Gastrocnemius medialis (tissue), 4 donors: ENCODE results near the gene THADA.

Experiments used
- POLR2A ChIP-seq, 2 donors: fragments of 450-650 bp; IDR thresholded peaks; one replicate each; pipeline ENCODE4 v1.6.1; 2017; ENCODE audit warnings: antibody characterized with exemption in 2 of 2, mild to moderate bottlenecking in 2 of 2, moderate library complexity in 2 of 2
- TF ChIP-seq, protein P1 (sequence below), 5 experiments: fragments of 450-650 bp in 3 of 5; fragments of 200-600 bp in 2 of 5; sonication (generic) in 2 of 5; IDR thresholded peaks in 4 of 5; conservative IDR thresholded peaks in 1 of 5; 1 replicate in 4 of 5; 2 replicates in 1 of 5; pipeline ENCODE4 v1.5.1; 2016 to 2019; ENCODE audit warnings: antibody characterized with exemption in 5 of 5, mild to moderate bottlenecking in 3 of 5, moderate library complexity in 3 of 5

DNA sequence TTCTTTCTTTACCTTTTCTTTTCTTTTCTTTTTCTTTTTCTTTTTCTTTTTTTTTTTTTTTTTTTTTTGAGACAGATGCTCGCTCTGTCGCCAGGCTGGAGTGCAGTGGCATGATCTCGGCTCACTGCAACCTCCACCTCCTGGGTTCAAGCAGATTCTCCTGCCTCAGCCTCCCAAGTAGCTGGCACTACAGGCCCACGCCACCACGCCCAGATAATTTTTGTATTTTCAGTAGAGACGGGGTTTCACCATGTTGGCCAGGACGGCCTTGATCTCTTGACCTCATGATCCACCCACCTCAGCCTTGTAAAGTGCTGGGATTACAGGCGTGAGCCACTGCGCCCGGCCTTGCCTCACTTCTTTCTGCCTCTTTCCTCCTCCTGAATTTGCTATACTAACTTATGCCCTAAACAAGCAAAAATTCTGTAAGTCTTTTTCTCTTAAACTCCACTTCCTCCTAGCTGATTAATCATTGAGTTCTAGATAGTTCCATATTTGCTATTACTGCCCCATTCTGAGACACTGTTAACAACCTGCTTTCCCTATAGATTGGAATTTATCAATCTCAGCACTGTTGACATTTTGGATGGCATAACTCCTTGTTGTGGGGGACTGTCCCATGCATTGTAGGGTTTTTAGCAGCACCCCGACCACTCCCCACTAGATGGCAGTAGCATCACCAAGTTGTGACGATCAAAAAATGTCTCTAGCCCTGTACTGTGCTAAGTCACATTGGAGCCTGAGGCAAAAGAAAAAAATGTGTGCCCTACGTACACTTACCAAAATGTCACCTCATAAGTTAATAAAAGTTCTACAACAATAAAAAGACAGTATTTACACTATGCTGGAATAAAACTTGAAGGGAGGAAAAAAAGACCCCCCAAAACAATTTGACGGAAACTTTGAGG, 16.4 kb upstream of the THADA start:
- TF ChIP-seq POLR2A (IDR thresholded peaks at IDR 0.05): no peak
- TF ChIP-seq, protein P1, sequence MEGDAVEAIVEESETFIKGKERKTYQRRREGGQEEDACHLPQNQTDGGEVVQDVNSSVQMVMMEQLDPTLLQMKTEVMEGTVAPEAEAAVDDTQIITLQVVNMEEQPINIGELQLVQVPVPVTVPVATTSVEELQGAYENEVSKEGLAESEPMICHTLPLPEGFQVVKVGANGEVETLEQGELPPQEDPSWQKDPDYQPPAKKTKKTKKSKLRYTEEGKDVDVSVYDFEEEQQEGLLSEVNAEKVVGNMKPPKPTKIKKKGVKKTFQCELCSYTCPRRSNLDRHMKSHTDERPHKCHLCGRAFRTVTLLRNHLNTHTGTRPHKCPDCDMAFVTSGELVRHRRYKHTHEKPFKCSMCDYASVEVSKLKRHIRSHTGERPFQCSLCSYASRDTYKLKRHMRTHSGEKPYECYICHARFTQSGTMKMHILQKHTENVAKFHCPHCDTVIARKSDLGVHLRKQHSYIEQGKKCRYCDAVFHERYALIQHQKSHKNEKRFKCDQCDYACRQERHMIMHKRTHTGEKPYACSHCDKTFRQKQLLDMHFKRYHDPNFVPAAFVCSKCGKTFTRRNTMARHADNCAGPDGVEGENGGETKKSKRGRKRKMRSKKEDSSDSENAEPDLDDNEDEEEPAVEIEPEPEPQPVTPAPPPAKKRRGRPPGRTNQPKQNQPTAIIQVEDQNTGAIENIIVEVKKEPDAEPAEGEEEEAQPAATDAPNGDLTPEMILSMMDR (IDR thresholded peaks at IDR 0.05 in 4 of 5, conservative IDR thresholded peaks at IDR 0.05 in 1 of 5): peak; percentile 32 to 75 (median 54)
